NOMO-1 treated with DMSO at 0.1 percent for 48 hours (cell line): ENCODE data around the gene ADPRS.

Source experiments
- DNase-seq: peaks from one replicate; lab custom pipeline; 2025; ENCODE audit not compliant: unreplicated experiment; lab: John Stamatoyannopoulos, UW

Gene ADPRS

GRCh38 chr1:36088577-36089392 lies at the start of gene ADPRS:
Gene ADPRS (plus strand): TSS chr1:36088892. CDS start chr1:36088905, 13 bp downstream.
- DNase-seq: peak; percentile 90

- DNase-seq: no peak
Observed at GRCh38 chr1:36040238-36040637, 48.5 kb upstream of the ADPRS start.

GRCh38 chr1:36051821-36052220 lies 36.9 kb upstream of the ADPRS start:
- no peak for DNase-seq

GRCh38 chr1:36053978-36054377 lies 34.7 kb upstream of the ADPRS start:
- DNase-seq: no peak

GRCh38 chr1:36055706-36056105 lies 33.0 kb upstream of the ADPRS start:
- DNase-seq: peak; percentile 57

- DNase-seq: no peak
Observed at GRCh38 chr1:36062315-36062714, 26.4 kb upstream of the ADPRS start.

GRCh38 chr1:36067871-36068270 lies 20.8 kb upstream of the ADPRS start:
- no peak for DNase-seq

GRCh38 chr1:36068866-36069265 lies 19.8 kb upstream of the ADPRS start:
- no peak for DNase-seq

GRCh38 chr1:36070349-36070748 lies 18.3 kb upstream of the ADPRS start:
- no peak for DNase-seq

GRCh38 chr1:36076979-36077573 lies 11.6 kb upstream of the ADPRS start:
- DNase-seq: no peak

- no peak for DNase-seq
Observed at GRCh38 chr1:36080236-36080635, 8.5 kb upstream of the ADPRS start.

- DNase-seq: no peak
Observed at GRCh38 chr1:36080801-36081200, 7.9 kb upstream of the ADPRS start.

- no peak for DNase-seq
Observed at GRCh38 chr1:36081926-36082485, 6.7 kb upstream of the ADPRS start.

GRCh38 chr1:36083219-36083618 lies 5.5 kb upstream of the ADPRS start:
- DNase-seq: no peak

- DNase-seq: no peak
Observed at GRCh38 chr1:36083635-36084496, 4.8 kb upstream of the ADPRS start, which contains the start of gene TEKT2. Gene TEKT2 (plus strand): TSS chr1:36084094. CDS start chr1:36084922, 828 bp downstream.

- no peak for DNase-seq
Observed at GRCh38 chr1:36084497-36085115, 4.1 kb upstream of the ADPRS start.

- DNase-seq: no peak
Observed at GRCh38 chr1:36085126-36085525, 3.6 kb upstream of the ADPRS start.

- no peak for DNase-seq
Observed at GRCh38 chr1:36085686-36086526, 2.8 kb upstream of the ADPRS start.

- no peak for DNase-seq
Observed at GRCh38 chr1:36086529-36087232, 2.0 kb upstream of the ADPRS start.
